GM21825 (cell line): ENCODE measurements around the gene BCAN.
A peak's percentile ranks its signal among the peaks of the same experiment; 100 is the strongest.
"Not testable (repeated sequence)": the region's sequence is repeated elsewhere in the genome, so short reads cannot be mapped to it uniquely, and the experiment has no call there.

Experiments used
- ATAC-seq: cut with Tn5 transposase; IDR thresholded peaks from one replicate; pipeline ENCODE4 v1.9.1; 2021; ENCODE audit warnings: mild to moderate bottlenecking, moderate library complexity; ENCODE audit not compliant: unreplicated experiment

The BCAN gene

GRCh38 chr1:156641761-156642264 is at the start of gene BCAN:
Gene BCAN, plus strand, starts transcription at chr1:156642117. Its CDS starts 3,938 bp downstream, at chr1:156646055.
- no peak for ATAC-seq

- no peak for ATAC-seq
Measured at GRCh38 chr1:156592158-156592909, 49.6 kb upstream of the BCAN start.

- no peak for ATAC-seq
Measured at GRCh38 chr1:156592910-156593660, 48.8 kb upstream of the BCAN start.

- ATAC-seq: no peak
Measured at GRCh38 chr1:156593661-156593989, 48.3 kb upstream of the BCAN start.

- ATAC-seq: no peak
Measured at GRCh38 chr1:156594190-156594589, 47.7 kb upstream of the BCAN start.

GRCh38 chr1:156595016-156595415 is 46.9 kb upstream of the BCAN start:
- no peak for ATAC-seq

GRCh38 chr1:156596426-156596825 is 45.5 kb upstream of the BCAN start:
- no peak for ATAC-seq

GRCh38 chr1:156598125-156598524 is 43.8 kb upstream of the BCAN start:
- ATAC-seq: no peak

- no peak for ATAC-seq
Measured at GRCh38 chr1:156598731-156599432, 43.0 kb upstream of the BCAN start.

GRCh38 chr1:156599811-156600210 is 42.1 kb upstream of the BCAN start:
- ATAC-seq: no peak

- no peak for ATAC-seq
Measured at GRCh38 chr1:156600733-156601121, 41.2 kb upstream of the BCAN start.

- peak; percentile 61 for ATAC-seq
Measured at GRCh38 chr1:156601122-156601830, 40.6 kb upstream of the BCAN start, which contains the start of gene GPATCH4. Gene GPATCH4, minus strand, starts transcription at chr1:156601479.

GRCh38 chr1:156601892-156602291 is 40.0 kb upstream of the BCAN start:
- ATAC-seq: no peak

- ATAC-seq: no peak
Measured at GRCh38 chr1:156602557-156602993, 39.3 kb upstream of the BCAN start.

GRCh38 chr1:156607344-156607743 is 34.6 kb upstream of the BCAN start:
- not testable (repeated sequence) for ATAC-seq

- ATAC-seq: no peak
Measured at GRCh38 chr1:156608036-156608674, 33.8 kb upstream of the BCAN start.

GRCh38 chr1:156608981-156609380 is 32.9 kb upstream of the BCAN start:
- no peak for ATAC-seq

- not testable (repeated sequence) for ATAC-seq
Measured at GRCh38 chr1:156610072-156610471, 31.8 kb upstream of the BCAN start.

- no peak for ATAC-seq
Measured at GRCh38 chr1:156612666-156613065, 29.3 kb upstream of the BCAN start.

- no peak for ATAC-seq
Measured at GRCh38 chr1:156615946-156616345, 26.0 kb upstream of the BCAN start.
